GM21381 (cell line): ENCODE measurements around the gene IRF8.
"Not testable (repeated sequence)": the region's sequence is repeated elsewhere in the genome, so short reads cannot be mapped to it uniquely, and the experiment has no call there.

Experiments
- ATAC-seq: cut with Tn5 transposase; IDR thresholded peaks from one replicate; pipeline ENCODE4 v1.9.1; 2021; ENCODE audit warnings: mild to moderate bottlenecking, moderate library complexity; ENCODE audit not compliant: unreplicated experiment

Gene IRF8, protein sequence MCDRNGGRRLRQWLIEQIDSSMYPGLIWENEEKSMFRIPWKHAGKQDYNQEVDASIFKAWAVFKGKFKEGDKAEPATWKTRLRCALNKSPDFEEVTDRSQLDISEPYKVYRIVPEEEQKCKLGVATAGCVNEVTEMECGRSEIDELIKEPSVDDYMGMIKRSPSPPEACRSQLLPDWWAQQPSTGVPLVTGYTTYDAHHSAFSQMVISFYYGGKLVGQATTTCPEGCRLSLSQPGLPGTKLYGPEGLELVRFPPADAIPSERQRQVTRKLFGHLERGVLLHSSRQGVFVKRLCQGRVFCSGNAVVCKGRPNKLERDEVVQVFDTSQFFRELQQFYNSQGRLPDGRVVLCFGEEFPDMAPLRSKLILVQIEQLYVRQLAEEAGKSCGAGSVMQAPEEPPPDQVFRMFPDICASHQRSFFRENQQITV

DNA sequence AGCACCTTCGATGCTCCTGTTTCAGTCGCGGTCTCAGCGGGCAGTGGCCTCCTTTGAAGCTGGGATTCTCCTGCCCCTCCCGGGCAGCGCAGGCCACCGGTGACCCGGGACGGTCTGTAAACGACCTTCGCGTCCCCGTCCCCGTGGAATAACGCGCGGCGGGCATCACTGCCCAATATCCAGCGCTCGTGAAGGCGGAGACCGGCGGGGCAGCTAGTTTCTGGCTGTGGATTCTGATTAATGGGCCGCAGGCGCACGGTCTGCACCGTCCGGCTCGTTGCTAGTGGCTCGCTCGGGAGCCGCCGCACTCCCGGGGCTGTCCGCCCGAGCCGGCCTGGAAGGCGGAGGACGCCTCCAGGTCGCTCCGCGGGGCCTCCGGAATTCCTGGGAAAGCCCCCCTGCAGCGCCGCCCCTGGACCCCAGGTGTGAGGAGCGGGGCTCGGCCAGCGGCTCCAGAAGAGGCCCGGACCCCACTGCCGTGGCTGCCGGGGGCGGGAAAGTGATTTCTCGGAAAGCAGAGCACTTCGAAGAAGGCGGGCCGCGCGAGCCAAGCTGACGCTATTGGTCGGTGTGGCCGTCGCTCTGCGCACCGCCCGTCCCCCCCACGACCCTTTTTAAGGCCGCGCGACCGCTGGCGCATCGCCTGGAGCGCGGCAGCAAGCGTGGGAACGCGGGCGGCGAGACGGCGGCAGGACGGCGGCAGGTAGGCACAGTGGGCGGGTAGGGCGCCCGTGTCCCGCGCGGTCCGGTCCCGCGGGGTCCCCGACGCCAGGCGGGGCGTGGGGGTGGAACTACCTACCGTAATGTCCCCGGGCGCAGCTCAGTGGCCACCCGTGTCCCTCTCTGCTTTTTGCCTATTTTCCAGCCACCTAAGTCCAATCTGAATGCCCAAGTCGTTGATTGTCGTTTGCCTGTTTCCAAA, at the start of gene IRF8:
IRF8 (plus strand) TSS at position 642 of the 922 bp plus-strand sequence. CDS start 3,854 bp downstream, outside the sequence.
- peak; percentile 45 for ATAC-seq

DNA sequence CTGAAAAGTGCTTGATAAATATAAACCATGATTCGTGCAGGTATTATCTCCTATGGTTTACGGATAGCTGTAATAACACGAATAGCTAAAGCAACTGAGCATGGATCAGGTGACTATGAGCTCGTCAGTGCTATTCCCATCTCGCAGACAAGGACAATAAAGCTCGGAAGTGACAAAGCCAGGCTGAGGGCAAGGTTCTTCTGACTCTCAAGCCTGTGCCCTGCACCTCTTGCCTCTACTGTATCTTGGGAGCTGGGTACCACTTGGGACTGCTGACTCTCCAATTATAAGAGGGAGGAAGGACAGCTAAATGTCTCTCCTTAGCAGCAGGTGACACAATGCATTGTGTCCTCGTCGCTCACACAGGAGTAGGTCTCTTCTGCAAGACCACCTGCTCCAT, 49.6 kb upstream of the IRF8 start:
- no peak for ATAC-seq

DNA sequence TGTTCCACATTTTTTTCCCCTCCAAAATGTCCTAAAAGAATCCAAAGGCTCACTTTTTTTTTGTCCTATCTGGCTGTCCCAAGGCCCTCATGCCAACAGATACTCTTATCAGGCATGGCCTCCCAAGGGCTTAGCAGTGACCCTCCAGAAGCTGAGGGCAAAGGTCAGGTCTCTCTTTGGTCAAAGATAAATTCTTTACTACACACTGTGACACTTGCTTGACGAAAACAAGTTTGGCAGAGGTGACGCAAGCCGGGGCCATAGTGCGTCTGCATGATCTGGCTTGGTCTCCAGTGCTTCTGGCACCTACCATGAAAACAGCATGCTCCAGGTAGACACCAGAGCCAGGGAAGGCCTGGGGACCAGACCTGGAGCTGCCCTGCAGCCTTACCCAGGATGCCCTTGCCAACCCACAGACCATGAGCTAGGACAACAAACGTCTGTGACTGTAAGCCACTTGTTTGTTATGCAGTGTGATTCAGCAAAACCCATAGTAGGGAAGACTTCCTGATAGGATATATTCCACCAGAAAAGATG, 48.5 kb upstream of the IRF8 start:
- no peak for ATAC-seq

DNA sequence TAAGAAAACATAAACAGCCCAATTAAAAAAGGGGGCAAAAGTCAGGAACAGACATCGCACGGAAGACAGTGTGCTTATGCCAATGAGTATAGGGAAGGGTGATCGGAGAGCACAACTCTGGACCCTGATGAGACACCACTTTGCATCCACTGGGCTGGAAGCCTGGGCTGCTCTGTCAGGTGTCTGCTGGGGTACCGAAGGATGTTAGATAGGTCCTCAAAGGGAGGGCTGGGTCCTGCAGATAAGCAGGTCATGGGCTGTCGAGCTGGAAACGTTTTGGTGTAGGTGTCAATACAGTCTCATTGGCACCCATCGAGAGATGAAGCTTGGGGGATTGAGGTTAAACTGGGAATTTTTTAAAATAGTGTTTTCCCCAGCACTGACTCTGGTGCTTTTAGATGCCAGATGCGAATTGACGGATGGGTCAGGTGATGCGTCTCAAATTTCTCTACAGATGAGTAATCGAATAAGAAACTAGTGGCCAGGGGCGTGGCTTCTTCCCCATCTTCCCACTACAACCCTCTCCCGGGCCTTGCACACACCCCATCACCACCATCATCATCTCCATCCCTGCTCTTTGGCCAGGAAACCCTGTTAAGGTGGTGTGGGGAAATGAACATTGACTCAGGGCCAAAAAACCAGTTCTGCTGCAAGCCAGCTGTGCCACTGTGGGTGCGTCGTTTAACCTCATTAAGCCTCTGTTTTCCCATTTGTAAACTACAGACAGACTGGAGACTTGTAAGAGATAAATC, 47.8 kb upstream of the IRF8 start:
- no peak for ATAC-seq

DNA sequence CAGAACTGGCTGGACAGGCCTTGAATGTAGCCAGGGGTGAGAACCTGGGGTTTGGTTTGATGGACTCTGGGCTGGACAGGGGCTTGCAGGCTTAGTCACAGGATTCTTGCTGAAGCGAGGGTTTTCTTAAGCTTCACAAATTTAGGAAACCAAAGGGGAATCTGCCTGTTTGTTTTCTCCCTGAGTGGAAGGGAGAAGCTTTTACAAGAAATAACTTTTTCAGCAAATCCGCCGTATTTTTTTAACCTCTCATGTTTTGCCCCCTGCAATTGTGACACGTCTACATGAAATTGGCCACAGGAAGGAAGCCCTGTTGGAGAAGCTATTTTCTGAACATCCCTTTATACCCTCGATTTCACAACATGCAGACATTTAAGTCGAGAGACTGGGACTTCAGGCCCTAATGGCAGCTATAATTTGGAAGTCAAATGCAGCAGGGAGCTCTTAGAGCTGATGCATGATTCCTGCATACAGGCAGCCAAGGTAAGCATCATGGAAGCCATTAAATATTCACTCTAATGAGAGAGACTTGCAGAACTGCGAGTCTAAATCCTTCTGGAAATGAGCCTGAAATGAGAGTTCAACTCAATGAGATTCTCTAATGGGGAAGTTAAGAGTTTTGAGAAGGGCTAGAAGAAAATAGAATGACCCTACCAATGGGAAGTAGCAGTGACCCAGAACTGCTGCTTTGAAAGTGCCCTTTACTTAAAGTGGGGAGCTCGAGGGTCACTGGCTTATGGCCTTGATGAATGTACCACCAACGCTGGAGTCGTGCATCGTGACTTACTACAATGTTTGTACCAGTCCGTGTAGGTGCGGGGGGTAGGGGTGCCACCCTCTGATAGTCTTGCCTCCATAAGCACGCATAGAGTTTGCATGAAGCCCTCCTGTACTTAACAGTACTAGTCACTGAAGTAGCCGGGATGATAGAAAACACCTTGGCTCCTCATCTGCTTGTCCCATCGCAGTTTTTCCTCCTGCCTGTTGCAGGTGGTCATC, 45.1 kb upstream of the IRF8 start:
- ATAC-seq = no peak

DNA sequence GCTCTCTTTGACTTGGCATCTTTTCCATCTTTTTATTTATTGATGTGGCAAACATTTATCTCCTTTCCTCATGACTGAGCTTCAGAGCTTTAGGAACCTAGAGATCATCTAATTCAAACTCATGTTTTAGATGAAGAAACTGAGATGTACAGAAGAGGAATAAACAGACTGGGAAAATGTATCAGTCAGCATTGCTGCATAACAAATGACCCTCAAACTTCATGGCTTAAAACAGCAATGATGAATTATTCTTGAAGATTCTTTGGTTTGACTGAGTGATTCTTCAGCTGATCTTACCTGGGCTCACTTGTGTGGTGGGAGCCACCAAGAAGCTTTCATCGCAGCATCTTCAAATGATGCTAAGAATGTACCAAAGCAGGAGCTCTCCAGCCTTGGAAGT, 44.0 kb upstream of the IRF8 start:
- no peak for ATAC-seq

DNA sequence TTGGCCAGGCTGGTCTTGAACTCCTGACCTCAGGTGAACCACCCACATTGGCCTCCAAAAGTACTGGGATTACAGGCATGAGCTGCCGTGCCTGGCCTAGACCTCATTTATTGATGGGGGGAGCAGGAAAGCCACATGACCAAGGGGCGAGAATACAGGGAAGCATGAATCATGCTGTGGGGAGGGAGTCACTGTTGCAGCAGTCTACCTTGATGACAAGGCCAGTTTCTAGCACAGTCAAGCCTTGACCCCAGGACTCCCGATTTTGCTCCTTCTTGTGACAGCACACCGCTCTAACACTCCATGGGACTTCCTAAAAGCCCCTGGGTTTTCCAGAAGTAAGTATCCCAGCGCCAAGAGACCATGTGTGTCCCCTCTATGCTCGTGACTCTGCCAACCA, 42.9 kb upstream of the IRF8 start:
- ATAC-seq = no peak

DNA sequence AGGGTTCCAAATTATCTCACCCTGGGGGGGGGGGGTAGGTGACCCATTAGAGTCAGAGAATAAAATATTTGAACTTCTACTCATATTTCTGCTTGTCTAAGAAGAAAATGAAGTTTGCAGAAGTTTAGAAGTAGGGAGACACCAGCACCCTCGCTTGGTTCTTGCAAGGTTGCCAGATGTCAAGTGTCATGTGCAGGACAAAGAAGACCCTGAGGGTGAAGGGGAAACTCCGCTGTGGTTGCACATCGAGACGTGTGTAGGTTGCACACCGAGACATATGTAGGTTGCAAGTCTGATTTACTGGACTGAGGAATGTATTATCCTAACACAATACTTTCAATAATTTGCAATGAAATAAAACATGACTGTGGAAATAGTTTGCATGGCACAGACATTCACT, 42.4 kb upstream of the IRF8 start:
- no peak for ATAC-seq

DNA sequence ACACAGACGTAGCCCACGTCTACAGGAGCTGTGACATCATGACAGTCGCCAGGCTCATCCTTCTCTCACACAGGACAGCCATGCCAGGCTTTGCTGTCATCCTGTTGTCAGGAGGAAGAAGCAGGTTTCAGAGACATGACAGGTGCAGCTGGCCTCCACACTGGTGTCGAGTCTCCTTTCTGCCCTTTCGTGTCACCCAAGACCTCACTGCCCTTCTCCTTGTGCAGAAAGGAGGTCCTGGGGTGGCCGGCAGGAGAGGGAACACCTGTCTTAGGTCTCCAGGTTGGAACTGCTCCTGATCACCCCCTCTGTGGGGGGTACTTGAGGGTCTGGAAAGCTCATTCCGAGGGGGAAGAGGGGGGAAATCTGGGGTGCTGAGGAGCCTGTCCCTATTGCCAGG, 41.6 kb upstream of the IRF8 start:
- no peak for ATAC-seq

DNA sequence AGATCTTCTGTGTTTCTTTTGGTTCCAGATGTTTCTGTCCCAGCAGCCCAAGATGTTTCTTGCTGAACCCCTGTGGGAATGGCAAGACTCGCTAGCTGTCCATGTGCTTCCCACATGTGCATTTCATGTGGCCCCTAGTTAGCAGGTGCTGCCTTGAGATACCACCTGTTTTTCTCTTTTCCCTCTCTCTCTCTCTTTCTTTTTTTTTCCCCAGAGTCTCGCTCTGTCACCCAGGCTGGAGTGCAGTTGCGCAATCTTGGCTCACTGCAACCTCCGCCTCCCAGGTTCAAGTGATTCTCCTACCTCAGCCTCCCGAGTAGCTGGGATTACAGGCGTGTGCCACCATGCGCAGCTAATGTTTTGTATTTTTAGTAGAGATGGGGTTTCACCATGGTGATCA, 40.4 kb upstream of the IRF8 start:
- not testable (repeated sequence) for ATAC-seq

DNA sequence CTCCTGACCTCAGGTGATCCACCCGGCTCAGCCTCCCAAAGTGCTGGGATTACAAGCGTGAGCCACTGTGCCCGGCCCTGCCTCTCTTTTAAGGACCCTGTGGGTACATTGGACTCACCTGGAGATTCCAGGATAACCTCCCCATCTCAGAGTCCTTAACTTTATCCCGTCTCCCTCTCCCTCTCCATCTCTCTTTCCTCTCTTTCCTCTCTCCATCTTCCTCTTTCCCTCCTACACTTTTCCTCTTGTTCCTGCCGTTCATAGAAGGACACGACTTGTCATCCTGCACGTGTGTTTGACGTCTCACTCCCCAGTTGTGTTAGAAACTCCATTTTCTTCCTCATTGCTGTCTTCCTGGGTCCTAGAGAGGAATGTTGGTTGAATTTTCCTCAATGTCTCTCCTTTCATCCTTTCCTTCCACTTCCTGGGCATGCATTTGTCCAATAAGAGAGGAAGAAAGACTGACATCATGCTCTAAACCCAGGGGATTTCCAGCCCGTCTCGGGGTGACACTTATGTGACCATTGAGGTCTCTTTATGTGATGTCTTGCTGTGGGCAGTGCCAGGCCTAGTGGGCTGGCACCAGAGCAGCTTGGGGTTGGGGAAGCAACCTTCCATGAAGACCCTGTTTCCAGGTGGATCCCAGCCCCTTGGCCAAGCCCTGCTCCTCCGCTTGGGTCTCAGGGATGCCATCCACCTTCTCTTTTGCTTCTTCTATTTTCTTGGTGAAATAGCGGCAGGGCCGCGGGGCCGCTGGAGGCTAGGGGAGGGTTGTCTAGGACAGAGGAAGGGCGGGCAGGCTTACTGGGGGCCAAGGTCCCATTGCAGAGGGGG, 39.8 kb upstream of the IRF8 start:
- ATAC-seq = no peak

DNA sequence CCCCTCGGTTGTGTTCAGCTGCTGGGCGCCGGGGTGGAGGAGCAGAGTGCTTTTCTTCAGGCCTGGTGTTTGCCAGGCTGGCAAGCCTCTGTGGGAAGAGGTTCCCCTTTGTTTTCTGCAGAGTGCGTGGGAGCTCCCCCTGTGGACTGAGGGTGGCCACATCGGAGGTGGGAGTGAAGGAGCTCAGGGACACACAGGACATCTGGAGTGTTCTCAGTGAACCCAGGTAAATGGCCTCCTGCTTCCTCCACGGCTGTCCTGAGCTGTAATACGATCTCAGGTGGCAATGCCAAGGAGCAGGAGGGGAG, 39.2 kb upstream of the IRF8 start:
- no peak for ATAC-seq

DNA sequence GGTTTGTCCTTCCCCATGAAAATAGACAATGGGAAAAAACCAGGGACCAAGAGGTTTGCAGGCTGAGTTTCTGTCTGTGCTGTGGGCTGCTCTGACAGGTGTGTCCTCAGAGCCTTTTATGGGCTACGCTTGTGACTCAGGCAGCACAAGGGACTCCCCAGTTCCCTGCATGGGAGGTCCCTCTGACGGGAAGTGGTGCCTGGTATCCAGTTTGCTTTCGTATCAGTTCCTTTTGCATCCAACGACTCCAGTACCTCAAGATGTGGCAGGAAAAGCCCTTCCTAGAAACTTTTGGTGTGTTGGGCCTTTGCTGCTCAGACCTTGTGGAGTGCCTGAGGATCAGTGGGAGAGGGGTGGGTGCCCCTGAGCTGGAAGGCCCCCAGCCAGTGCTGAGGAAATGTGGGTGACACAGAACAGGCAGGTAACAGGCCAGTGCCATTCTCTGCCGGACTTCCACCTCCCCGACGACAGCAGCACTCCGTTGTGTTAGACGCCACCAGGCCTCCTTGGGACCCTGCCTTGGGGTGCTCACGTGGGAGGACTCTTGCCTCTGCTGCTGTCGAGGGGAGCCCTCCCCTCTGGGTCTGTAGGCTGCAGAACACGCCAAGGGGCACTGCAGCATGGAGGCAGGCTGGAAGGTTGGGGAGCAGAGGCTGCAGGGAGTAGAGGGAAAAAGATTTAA, 38.4 kb upstream of the IRF8 start:
- no peak for ATAC-seq

DNA sequence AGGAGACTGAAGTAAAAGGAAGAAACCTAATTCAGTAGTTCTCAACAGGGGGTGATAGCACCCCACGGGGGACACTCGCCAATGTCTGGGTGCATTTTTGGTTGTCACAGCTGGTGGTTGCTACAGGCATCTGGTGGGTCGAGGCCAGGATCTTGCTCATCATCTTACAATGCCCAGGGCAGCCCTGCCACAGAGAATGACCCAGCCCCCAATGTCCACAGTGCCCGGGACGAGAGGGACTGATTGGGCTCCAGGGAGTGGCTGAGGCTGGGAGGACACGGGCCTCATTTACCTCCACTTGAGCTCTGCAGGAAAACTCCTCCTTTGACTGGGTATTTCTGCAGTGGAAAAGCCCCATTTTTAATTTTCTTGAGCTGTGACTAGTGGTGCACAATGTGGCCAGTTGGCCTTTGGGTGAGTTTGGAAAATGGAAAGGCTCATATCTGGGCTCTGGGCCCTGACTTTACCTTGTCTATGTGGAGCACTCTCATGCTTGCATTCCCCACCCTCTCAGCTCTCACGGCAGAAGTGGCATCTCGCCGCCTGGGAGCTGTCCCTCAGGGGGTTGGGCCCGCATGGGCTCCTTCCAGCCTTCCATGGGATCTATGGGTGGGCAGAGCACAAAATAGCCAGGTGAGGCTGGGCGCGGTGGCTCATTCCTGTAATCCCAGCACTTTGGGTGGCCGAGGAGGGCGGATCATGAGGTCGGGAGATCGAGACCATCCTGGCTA, 37.7 kb upstream of the IRF8 start:
- ATAC-seq = no peak

DNA sequence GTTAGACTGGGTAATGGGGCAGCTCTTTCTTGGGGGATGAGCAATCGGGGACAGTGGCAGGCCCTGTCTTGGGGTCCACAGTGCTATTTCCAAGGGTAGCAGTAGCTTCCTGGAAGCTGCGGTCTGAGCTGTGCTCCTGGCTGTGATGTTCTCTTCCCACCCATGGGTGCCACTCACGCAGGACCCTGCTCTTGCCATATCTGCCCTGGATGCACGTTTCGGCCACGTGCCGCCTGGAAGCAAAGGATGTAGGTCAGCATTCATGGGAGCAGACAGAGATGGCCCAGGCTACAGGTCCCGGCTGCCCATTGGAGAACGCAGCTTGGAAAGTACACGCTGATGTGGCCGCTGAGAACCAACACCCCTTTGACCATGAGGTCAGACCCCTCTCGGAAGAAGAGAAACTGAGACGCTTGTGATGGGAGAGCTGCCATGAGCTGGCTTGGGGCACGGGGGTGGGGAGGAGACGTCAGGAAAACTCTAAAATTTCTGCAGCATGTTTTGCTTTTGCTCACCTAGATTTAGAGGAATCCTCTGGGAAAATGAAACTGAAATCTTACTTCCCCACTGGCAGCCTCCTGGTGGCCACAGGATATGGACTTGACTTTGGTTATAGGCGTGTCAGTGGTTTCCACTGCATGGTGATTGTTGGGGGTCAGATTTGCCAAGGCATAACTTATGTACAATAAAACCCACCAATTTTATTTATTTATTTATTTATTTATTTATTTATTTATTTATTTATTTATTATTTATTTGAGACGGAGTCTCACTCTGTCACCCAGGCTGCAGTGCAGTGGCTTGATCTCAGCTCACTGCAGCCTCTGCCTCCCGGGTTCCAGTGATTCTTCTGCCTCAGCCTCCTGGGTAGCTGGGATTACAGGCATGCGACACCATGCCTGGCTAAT, 36.2 kb upstream of the IRF8 start:
- ATAC-seq = no peak

DNA sequence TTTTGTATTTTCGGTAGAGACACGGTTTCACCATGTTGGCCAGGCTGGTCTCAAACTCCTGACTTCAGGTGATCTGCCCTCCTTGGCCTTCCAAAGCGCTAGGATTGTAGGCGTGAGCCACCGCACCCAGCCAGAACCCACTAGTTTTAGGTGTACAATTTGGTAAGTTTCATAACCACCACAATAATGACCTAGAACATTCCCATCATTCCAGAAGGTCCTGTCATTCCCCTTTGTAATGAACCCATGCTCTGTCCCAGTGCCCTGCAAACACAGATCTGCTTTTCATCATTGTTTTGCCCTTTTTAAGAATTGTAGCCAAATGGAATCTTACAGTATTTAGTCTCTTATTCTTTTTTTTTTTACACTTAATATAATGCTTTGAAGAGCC, 35.6 kb upstream of the IRF8 start:
- no peak for ATAC-seq

DNA sequence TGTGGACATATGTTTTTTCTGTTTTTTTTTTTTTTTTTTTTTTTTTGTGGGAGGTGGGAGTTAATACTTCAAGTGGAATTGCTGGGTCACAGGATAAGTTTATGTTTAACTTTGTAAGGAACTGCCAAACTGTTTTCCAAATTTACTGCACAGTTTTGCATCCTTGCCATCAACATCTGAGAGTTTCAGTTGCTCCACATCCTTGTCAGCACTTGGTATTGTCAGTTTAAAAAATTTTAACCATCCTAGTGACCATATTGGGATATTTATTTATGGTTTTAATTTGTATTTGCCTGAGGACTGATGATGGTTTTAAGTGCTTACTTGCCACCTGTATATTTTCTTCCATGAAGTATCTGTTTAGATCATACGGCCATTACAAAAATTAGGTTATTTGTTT, 34.0 kb upstream of the IRF8 start:
- ATAC-seq = no peak
